GM12878 (cell line): ENCODE data around the gene PRM2. TPM values are rescaled to one million over a fixed set of nuclear protein-coding genes. Genes with fewer than 3 reads are reported as not detected.

ENCODE experiments used
- ASH2L ChIP-seq: fragments of 300-600, 200-600 bp; sonication (generic); IDR thresholded peaks from 2 replicates; pipeline ENCODE4 v1.6.1; 2017; ENCODE audit warnings: low read depth, mild to moderate bottlenecking, borderline replicate concordance
- BHLHE40 ChIP-seq, 2 experiments: fragments of 450-650 bp in 1 of 2; IDR thresholded peaks; 2 replicates each; pipeline ENCODE4 v1.6.1; 2011 to 2017; ENCODE audit warnings: low read depth in 2 of 2, borderline replicate concordance in 1 of 2, improper control_type of control experiment in 1 of 2, low read length in 1 of 2, mild to moderate bottlenecking in 1 of 2
- CREB1 ChIP-seq: IDR thresholded peaks from 2 replicates; pipeline ENCODE4 v1.6.1; 2012; ENCODE audit warnings: low read depth, mild to moderate bottlenecking, inconsistent platforms
- ESRRA ChIP-seq: IDR thresholded peaks from 2 replicates; pipeline ENCODE4 v1.6.1; 2012; ENCODE audit warnings: mild to moderate bottlenecking, low read length, improper control_type of control experiment
- ETV6 ChIP-seq, 2 experiments: fragments of 450-650 bp in 1 of 2; IDR thresholded peaks in 1 of 2; conservative IDR thresholded peaks in 1 of 2; 2 replicates each; pipeline ENCODE4 v1.6.1; 2014; ENCODE audit warnings: antibody characterized with exemption in 1 of 2, borderline replicate concordance in 1 of 2, low read depth in 1 of 2, mild to moderate bottlenecking in 1 of 2, moderate library complexity in 1 of 2
- HCFC1 ChIP-seq: fragments of 150-350 bp; IDR thresholded peaks from 2 replicates; pipeline ENCODE4 v1.6.1; 2014; ENCODE audit warnings: low read length
- HDGF ChIP-seq: fragments of 450-650 bp; IDR thresholded peaks from 2 replicates; pipeline ENCODE4 v1.6.1; 2016; ENCODE audit warnings: antibody characterized with exemption
- IKZF1 ChIP-seq: fragments of 450-650 bp; conservative IDR thresholded peaks from 2 replicates; pipeline ENCODE4 v1.6.1; 2017; ENCODE audit warnings: antibody characterized with exemption, mild to moderate bottlenecking
- IKZF2 ChIP-seq, 2 experiments: fragments of 450-650 bp; IDR thresholded peaks; 2 replicates each; pipeline ENCODE4 v1.6.1; 2017; ENCODE audit warnings: mild to moderate bottlenecking in 2 of 2, moderate library complexity in 2 of 2
- LARP7 ChIP-seq: fragments of 450-650 bp; IDR thresholded peaks from 2 replicates; pipeline ENCODE4 v1.6.1; 2017; ENCODE audit warnings: mild to moderate bottlenecking
- NBN ChIP-seq: fragments of 450-650 bp; IDR thresholded peaks from 2 replicates; pipeline ENCODE4 v1.6.1; 2016
- NFIC ChIP-seq: IDR thresholded peaks from 2 replicates; pipeline ENCODE4 v1.6.1; 2012; ENCODE audit warnings: low read depth, mild to moderate bottlenecking, inconsistent platforms, low read length, moderate library complexity
- POU2F2 ChIP-seq: IDR thresholded peaks from 3 replicates; pipeline ENCODE4 v1.6.1; 2011; ENCODE audit warnings: low read depth, mild to moderate bottlenecking, low read length, borderline replicate concordance
- SIN3A ChIP-seq: IDR thresholded peaks from 2 replicates; pipeline ENCODE4 v1.6.1; 2012; ENCODE audit warnings: low read depth, low read length, improper control_type of control experiment
- STAT1 ChIP-seq: fragments of 450-650 bp; conservative IDR thresholded peaks from 2 replicates; pipeline ENCODE4 v1.6.1; 2014; ENCODE audit warnings: antibody characterized with exemption, mild to moderate bottlenecking
- TCF7 ChIP-seq: IDR thresholded peaks from 2 replicates; pipeline ENCODE4 v1.6.1; 2014; ENCODE audit warnings: antibody characterized with exemption, borderline replicate concordance
- YY1 ChIP-seq: IDR thresholded peaks from 2 replicates; pipeline ENCODE4 v1.6.1; 2011; ENCODE audit warnings: low read depth, mild to moderate bottlenecking, low read length
- polyA plus RNA-seq, 11 experiments: library from polyadenylated mRNA; depleted of rRNA in 4 of 11; unstranded in 6 of 11; stranded (reverse) in 5 of 11; fragments of >200 nt; fragmentation: Nextera tagmentation in 4 of 11; fragmentation: Illumina TruSeq in 1 of 11; extraction: Ambion mirVana in 4 of 11; extraction: Trizol in 1 of 11; gene quantifications; 1 replicate in 1 of 11; 2 replicates in 10 of 11; pipeline versions ENCODE4 v1.2.1 to v1.2.3, GENCODE V29; 2011 to 2016; ENCODE audit warnings: inconsistent platforms in 2 of 11, missing spikeins in 2 of 11, low read depth in 1 of 11
- total RNA-seq, 4 experiments: library from RNA; depleted of rRNA in 3 of 4; stranded (reverse); fragments of >200 nt in 3 of 4; fragmentation: Illumina TruSeq in 1 of 4; extraction: Trizol in 1 of 4; gene quantifications; 2 replicates each; pipeline versions ENCODE4 v1.2.1 to v1.2.3, GENCODE V29; 2013 to 2021
- TF ChIP-seq, protein P1 (sequence below): IDR thresholded peaks from 2 replicates; pipeline ENCODE4 v1.6.1; 2011; ENCODE audit warnings: borderline replicate concordance, low read depth, mild to moderate bottlenecking, moderate library complexity, mixed read lengths, low read length; ENCODE audit not compliant: insufficient read depth; ENCODE audit errors: extremely low read length
- TF ChIP-seq, protein P2 (sequence below): IDR thresholded peaks from 2 replicates; pipeline ENCODE4 v1.6.1; 2011; ENCODE audit warnings: low read depth, low read length, improper control_type of control experiment, borderline replicate concordance
- TF ChIP-seq, protein P3 (sequence below): fragments of 450-650 bp; IDR thresholded peaks from 2 replicates; pipeline ENCODE4 v1.6.1; 2017; ENCODE audit warnings: antibody characterized with exemption, mild to moderate bottlenecking, moderate library complexity
- TF ChIP-seq, protein P4 (sequence below): fragments of 450-650 bp; IDR thresholded peaks from 2 replicates; pipeline ENCODE4 v1.6.1; 2017; ENCODE audit warnings: low read depth, mild to moderate bottlenecking, moderate library complexity
- TF ChIP-seq, protein P5 (sequence below): fragments of 450-650 bp; IDR thresholded peaks from 2 replicates; pipeline ENCODE4 v1.6.1; 2016; ENCODE audit warnings: mild to moderate bottlenecking

The PRM2 gene
- total and polyA plus RNA-seq, 10 of the 15 experiments (the other 5 are each of a cell fraction or from before 2014, with no cell fraction given): not detected

DNA sequence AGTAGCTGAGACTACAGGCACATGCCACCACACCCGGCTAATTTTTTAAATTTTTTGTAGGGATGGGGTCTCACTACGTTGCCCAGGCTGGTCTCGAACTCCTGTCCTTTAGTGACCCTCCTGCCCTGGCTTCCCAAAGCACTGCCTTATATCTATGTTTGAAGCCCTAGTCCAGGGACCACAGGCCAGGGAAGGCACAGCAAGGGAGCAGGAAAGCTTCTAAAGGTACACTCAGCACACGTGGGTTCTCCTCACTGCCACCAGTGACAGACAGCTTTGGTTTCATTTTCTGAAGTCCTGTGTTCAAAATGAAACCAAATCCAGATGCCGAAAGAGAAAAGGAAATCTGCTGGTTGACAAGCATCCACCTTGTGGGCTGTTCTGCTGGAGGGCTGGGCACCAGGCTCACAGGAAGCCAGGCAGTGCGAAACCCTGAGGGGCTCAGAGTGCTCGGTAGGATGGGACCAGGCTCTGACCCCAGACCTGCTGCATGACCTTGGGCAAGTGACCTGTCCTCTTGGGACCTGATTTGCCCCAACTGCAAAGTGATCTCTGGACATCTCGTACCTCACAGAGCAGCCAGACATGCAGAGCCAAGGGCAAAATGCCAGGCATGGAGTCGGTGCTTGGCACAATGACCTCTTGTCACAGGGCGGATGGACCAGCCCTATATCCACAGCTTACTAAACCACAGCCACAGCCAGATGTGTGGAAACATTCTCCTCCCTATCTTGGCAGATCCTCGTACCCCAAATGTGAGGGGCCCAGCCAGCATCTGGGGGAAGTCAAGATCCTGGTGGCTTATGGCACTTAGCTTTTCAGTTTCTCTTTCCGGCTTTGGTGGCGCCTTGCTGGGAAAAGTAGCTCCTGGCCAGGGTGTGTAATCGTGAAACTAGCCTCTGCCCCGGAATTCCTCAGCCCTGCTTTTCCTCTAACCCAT is 17.5 kb downstream of the PRM2 start (continued):
- TF ChIP-seq, protein P1, sequence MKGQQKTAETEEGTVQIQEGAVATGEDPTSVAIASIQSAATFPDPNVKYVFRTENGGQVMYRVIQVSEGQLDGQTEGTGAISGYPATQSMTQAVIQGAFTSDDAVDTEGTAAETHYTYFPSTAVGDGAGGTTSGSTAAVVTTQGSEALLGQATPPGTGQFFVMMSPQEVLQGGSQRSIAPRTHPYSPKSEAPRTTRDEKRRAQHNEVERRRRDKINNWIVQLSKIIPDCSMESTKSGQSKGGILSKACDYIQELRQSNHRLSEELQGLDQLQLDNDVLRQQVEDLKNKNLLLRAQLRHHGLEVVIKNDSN: peak; percentile 31
- TF ChIP-seq, protein P2, sequence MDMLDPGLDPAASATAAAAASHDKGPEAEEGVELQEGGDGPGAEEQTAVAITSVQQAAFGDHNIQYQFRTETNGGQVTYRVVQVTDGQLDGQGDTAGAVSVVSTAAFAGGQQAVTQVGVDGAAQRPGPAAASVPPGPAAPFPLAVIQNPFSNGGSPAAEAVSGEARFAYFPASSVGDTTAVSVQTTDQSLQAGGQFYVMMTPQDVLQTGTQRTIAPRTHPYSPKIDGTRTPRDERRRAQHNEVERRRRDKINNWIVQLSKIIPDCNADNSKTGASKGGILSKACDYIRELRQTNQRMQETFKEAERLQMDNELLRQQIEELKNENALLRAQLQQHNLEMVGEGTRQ: peak; percentile 7; the same call in 1 of the 2 replicates
- TF ChIP-seq, protein P3, sequence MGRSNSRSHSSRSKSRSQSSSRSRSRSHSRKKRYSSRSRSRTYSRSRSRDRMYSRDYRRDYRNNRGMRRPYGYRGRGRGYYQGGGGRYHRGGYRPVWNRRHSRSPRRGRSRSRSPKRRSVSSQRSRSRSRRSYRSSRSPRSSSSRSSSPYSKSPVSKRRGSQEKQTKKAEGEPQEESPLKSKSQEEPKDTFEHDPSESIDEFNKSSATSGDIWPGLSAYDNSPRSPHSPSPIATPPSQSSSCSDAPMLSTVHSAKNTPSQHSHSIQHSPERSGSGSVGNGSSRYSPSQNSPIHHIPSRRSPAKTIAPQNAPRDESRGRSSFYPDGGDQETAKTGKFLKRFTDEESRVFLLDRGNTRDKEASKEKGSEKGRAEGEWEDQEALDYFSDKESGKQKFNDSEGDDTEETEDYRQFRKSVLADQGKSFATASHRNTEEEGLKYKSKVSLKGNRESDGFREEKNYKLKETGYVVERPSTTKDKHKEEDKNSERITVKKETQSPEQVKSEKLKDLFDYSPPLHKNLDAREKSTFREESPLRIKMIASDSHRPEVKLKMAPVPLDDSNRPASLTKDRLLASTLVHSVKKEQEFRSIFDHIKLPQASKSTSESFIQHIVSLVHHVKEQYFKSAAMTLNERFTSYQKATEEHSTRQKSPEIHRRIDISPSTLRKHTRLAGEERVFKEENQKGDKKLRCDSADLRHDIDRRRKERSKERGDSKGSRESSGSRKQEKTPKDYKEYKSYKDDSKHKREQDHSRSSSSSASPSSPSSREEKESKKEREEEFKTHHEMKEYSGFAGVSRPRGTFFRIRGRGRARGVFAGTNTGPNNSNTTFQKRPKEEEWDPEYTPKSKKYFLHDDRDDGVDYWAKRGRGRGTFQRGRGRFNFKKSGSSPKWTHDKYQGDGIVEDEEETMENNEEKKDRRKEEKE: no peak
- no peak for TF ChIP-seq TCF7
- TF ChIP-seq NBN: 0 out of 2 replicates have a peak, but pooled peaks have one; percentile 58
- TF ChIP-seq YY1: 0 out of 2 replicates have a peak, but pooled peaks have one; percentile 5
- peak; percentile 63; the same call in 1 of the 2 replicates for TF ChIP-seq SIN3A
- 0 out of 2 replicates have a peak, but pooled peaks have one; percentile 31 for TF ChIP-seq LARP7
- TF ChIP-seq CREB1: no peak
- TF ChIP-seq, protein P4, sequence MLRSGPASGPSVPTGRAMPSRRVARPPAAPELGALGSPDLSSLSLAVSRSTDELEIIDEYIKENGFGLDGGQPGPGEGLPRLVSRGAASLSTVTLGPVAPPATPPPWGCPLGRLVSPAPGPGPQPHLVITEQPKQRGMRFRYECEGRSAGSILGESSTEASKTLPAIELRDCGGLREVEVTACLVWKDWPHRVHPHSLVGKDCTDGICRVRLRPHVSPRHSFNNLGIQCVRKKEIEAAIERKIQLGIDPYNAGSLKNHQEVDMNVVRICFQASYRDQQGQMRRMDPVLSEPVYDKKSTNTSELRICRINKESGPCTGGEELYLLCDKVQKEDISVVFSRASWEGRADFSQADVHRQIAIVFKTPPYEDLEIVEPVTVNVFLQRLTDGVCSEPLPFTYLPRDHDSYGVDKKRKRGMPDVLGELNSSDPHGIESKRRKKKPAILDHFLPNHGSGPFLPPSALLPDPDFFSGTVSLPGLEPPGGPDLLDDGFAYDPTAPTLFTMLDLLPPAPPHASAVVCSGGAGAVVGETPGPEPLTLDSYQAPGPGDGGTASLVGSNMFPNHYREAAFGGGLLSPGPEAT: peak; percentile 62; the same call in 1 of the 2 replicates
- peak; percentile 73 for TF ChIP-seq IKZF1
- TF ChIP-seq, protein P5, sequence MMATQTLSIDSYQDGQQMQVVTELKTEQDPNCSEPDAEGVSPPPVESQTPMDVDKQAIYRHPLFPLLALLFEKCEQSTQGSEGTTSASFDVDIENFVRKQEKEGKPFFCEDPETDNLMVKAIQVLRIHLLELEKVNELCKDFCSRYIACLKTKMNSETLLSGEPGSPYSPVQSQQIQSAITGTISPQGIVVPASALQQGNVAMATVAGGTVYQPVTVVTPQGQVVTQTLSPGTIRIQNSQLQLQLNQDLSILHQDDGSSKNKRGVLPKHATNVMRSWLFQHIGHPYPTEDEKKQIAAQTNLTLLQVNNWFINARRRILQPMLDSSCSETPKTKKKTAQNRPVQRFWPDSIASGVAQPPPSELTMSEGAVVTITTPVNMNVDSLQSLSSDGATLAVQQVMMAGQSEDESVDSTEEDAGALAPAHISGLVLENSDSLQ: peak; percentile 95
- peak in 1 of 2 experiments; percentile 32; a peak in 1 of 4 replicates for TF ChIP-seq ETV6 (conservative IDR thresholded peaks at IDR 0.05 in 1 of 2, IDR thresholded peaks at IDR 0.05 in 1 of 2; ENCODE audit: borderline replicate concordance in 1 of 2, low read depth in 1 of 2)
- 0 out of 2 replicates have a peak, but pooled peaks have one; percentile 37 for TF ChIP-seq STAT1
- TF ChIP-seq NFIC: no peak
- TF ChIP-seq HCFC1: no peak
- peak; percentile 29; the same call in 1 of the 2 replicates for TF ChIP-seq ESRRA
- TF ChIP-seq ASH2L: no peak
- no peak for TF ChIP-seq POU2F2
- 0 out of 2 replicates have a peak, but pooled peaks have one; percentile 19 for TF ChIP-seq HDGF
- peak; percentile 66 to 67 for TF ChIP-seq IKZF2 (IDR thresholded peaks at IDR 0.05)
- peak in 1 of 2 experiments; percentile 45; a peak in 1 of 4 replicates for TF ChIP-seq BHLHE40 (IDR thresholded peaks at IDR 0.05; ENCODE audit: borderline replicate concordance in 1 of 2, low read depth in 2 of 2, low read length in 1 of 2)
